ENCODE results near the gene MAGI2. TPM values are rescaled to one million over a fixed set of nuclear protein-coding genes. Genes with fewer than 3 reads are reported as not detected.

MAGI2 gene
- total RNA-seq, 1 donor = 0.42 TPM

DNA sequence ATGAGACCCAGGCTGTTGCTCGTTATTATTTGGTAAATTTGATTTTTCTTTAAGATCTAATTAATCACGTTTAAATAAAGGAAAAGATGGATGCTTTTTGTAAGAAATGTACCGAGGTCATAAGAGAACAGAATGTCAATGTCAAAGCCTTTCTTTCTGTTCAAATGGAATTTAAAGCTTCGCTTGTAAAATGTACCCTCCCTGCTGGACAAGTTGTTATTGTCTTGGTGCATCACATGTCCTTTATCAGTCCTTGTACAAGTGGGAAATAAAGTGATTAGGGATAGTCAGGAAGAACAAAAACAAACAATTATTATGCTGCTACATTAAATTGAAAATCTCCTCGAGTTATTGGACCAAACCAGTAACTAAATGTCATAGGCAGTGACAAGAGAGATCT is 1291.7 kb downstream of the MAGI2 start:
- H3K4me3 ChIP-seq (ENCODE audit: low read length) = no peak overlapping the region
- no peaks in the 10 kb centered on the region for H3K4me1 ChIP-seq (ENCODE audit: insufficient read depth, low read length)
- no peaks in the 10 kb centered on the region for H3K9me3 ChIP-seq (ENCODE audit: low read depth, low read length)
- H3K27me3 ChIP-seq (ENCODE audit: insufficient read depth, low read length) = no peaks in the 10 kb centered on the region

- Histone ChIP-seq H3K4me1 (ENCODE audit: insufficient read depth, low read length) (no peaks in the 10 kb centered on the region), H3K27me3 (ENCODE audit: insufficient read depth, low read length) (no peaks in the 10 kb centered on the region), H3K4me3 (ENCODE audit: low read length) (no peak overlapping the region), H3K9me3 (ENCODE audit: low read depth, low read length) (no peaks in the 10 kb centered on the region)
Measured at GRCh38 chr7:78159545-78159944, 1293.9 kb downstream of the MAGI2 start.

DNA sequence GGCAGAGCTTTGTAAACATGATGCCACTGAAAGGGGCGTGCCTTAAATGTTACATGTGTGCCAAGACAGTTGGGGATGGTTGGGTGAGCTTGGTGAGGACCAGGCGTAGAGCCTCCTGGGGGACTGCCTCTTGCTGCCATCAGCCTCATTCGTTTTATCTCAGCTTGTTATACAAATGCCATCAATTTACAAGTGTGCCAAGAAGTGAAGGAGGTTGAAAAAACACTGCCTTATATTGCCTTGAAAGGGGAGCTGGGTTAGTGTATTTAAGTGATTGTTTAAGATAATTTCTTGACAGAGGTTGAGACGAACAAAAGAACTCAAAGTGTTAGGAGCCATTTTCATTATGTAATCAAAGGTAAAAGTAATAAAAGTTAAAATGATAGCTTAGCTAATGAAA is 1300.2 kb downstream of the MAGI2 start:
- Histone ChIP-seq H3K27me3 (ENCODE audit: insufficient read depth, low read length) (no peaks in the 10 kb centered on the region), H3K4me1 (ENCODE audit: insufficient read depth, low read length) (no peaks in the 10 kb centered on the region), H3K9me3 (ENCODE audit: low read depth, low read length) (no peaks in the 10 kb centered on the region), H3K4me3 (ENCODE audit: low read length) (no peak overlapping the region)

DNA sequence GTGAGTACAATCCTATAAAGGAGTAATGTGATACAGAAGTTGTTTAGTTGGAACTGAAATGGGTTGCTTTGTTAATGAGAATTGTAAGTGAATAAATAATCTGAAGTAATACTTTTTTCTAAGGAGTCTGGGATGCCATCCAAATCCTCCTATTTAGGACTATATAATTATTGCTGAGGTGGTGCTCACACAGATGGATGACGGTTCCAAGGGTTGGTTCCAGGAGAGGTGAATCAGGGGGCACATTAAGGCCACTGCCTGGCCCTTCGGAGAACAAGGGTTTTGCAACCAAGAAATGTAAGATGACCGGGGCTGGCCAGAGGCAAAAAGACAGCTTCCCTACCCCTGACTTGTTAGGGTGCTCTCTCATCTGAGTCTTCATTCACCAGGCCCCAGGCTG is 1302.2 kb downstream of the MAGI2 start:
- H3K27me3 ChIP-seq (ENCODE audit: insufficient read depth, low read length) = no peaks in the 10 kb centered on the region
- H3K4me3 ChIP-seq (ENCODE audit: low read length) = no peak overlapping the region
- no peaks in the 10 kb centered on the region for H3K4me1 ChIP-seq (ENCODE audit: insufficient read depth, low read length)
- no peaks in the 10 kb centered on the region for H3K9me3 ChIP-seq (ENCODE audit: low read depth, low read length)

- Histone ChIP-seq H3K27me3 (ENCODE audit: insufficient read depth, low read length) (no peaks in the 10 kb centered on the region), H3K4me1 (ENCODE audit: insufficient read depth, low read length) (no peaks in the 10 kb centered on the region)
Measured at GRCh38 chr7:78149787-78150186, 1303.7 kb downstream of the MAGI2 start.

GRCh38 chr7:78148166-78148894 is 1305.1 kb downstream of the MAGI2 start:
- H3K4me3 ChIP-seq (ENCODE audit: low read length) = no peak overlapping the region
- no peaks in the 10 kb centered on the region for H3K27me3 ChIP-seq (ENCODE audit: insufficient read depth, low read length)
- H3K4me1 ChIP-seq (ENCODE audit: insufficient read depth, low read length) = no peaks in the 10 kb centered on the region
- H3K9me3 ChIP-seq (ENCODE audit: low read depth, low read length) = no peaks in the 10 kb centered on the region

More at GRCh38 chr7:78149787-78150186, 1303.7 kb downstream of the MAGI2 start:
- Histone ChIP-seq H3K9me3 (ENCODE audit: low read depth, low read length) (no peaks in the 10 kb centered on the region), H3K4me3 (ENCODE audit: low read length) (no peak overlapping the region)

GRCh38 chr7:78146546-78146945 is 1306.9 kb downstream of the MAGI2 start:
- Histone ChIP-seq H3K9me3 (ENCODE audit: low read depth, low read length) (no peaks in the 10 kb centered on the region), H3K27me3 (ENCODE audit: insufficient read depth, low read length) (no peaks in the 10 kb centered on the region), H3K4me3 (ENCODE audit: low read length) (no peak overlapping the region), H3K4me1 (ENCODE audit: insufficient read depth, low read length) (no peaks in the 10 kb centered on the region)

DNA sequence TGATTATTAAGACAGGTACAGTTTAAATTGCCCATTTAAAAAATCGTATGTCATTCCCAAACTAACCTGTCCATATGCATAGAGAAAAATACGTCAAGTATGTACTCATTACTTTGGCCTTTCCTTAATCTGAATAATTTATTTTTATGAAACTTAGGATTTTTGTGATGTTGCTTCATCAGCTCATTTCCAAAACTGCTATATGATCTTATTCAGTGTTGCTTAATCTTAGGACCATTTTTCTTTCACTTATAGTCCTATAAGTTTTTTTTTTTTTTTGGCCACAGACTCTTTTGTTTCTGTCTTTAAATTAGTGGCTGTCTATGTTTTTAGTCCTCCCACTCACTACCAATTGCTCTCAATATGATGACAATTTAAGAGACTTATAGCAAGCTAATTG is 1309.8 kb downstream of the MAGI2 start:
- H3K27me3 ChIP-seq (ENCODE audit: insufficient read depth, low read length) = no peaks in the 10 kb centered on the region
- H3K4me1 ChIP-seq (ENCODE audit: insufficient read depth, low read length) = no peaks in the 10 kb centered on the region
- no peaks in the 10 kb centered on the region for H3K9me3 ChIP-seq (ENCODE audit: low read depth, low read length)
- no peak overlapping the region for H3K4me3 ChIP-seq (ENCODE audit: low read length)

- H3K27me3 ChIP-seq (ENCODE audit: insufficient read depth, low read length) = no peaks in the 10 kb centered on the region
- no peak overlapping the region for H3K4me3 ChIP-seq (ENCODE audit: low read length)
Measured at GRCh38 chr7:78141522-78142281, 1311.8 kb downstream of the MAGI2 start.

DNA sequence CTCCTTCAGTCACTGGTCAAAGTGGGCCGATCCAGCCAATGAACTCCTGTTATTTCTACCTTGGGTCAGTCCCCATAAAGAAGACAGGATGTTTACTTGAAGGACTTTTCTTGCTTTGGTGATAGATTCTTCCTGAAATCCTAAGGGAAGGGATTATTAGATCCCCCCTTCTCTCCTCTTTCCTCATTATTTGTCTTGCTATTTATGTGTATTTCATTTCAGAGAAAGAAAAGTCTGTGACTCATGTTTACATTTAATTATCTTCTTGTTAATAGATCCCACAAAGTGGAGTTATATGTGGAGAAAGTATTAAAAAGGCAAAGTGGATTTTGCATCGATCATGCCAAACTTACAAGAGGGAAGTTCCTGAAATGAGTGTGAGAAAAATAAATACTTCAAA is 1313.4 kb downstream of the MAGI2 start:
- Histone ChIP-seq H3K4me1 (ENCODE audit: insufficient read depth, low read length) (no peaks in the 10 kb centered on the region), H3K27me3 (ENCODE audit: insufficient read depth, low read length) (no peaks in the 10 kb centered on the region), H3K9me3 (ENCODE audit: low read depth, low read length) (no peaks in the 10 kb centered on the region), H3K4me3 (ENCODE audit: low read length) (no peak overlapping the region)

More at GRCh38 chr7:78141522-78142281, 1311.8 kb downstream of the MAGI2 start:
- Histone ChIP-seq H3K9me3 (ENCODE audit: low read depth, low read length) (no peaks in the 10 kb centered on the region), H3K4me1 (ENCODE audit: insufficient read depth, low read length) (no peaks in the 10 kb centered on the region)

GRCh38 chr7:78139335-78139734 is 1314.1 kb downstream of the MAGI2 start:
- Histone ChIP-seq H3K4me1 (ENCODE audit: insufficient read depth, low read length) (no peaks in the 10 kb centered on the region), H3K27me3 (ENCODE audit: insufficient read depth, low read length) (no peaks in the 10 kb centered on the region), H3K9me3 (ENCODE audit: low read depth, low read length) (no peaks in the 10 kb centered on the region)

GRCh38 chr7:78134774-78135173 is 1318.7 kb downstream of the MAGI2 start:
- Histone ChIP-seq H3K4me1 (ENCODE audit: insufficient read depth, low read length) (no peaks in the 10 kb centered on the region), H3K27me3 (ENCODE audit: insufficient read depth, low read length) (no peaks in the 10 kb centered on the region)

More at GRCh38 chr7:78139335-78139734, 1314.1 kb downstream of the MAGI2 start:
- no peak overlapping the region for H3K4me3 ChIP-seq (ENCODE audit: low read length)

DNA sequence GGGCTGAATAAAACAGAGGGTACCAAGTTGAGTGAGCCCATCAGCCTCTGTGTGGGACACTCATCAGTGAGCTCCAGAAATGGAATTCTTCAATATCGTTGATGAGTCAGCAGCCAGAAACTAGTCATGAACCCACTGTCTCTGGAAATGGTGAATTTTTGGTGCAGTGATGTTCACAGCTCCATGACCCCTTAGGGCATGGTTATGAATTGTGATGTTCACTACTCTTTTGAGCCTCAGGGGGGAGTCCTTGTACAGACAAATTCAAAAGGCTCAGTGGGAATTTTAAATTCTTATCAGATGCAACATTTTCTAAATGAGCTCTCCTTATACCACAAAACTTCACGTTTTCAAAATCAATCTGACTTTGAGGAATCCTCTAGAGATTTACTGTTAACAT is 1319.2 kb downstream of the MAGI2 start:
- H3K9me3 ChIP-seq (ENCODE audit: low read depth, low read length) = no peaks in the 10 kb centered on the region
- no peaks in the 10 kb centered on the region for H3K27me3 ChIP-seq (ENCODE audit: insufficient read depth, low read length)

More at GRCh38 chr7:78134774-78135173, 1318.7 kb downstream of the MAGI2 start:
- no peaks in the 10 kb centered on the region for H3K9me3 ChIP-seq (ENCODE audit: low read depth, low read length)
- no peak overlapping the region for H3K4me3 ChIP-seq (ENCODE audit: low read length)

GRCh38 chr7:78130446-78131215 is 1322.8 kb downstream of the MAGI2 start:
- Histone ChIP-seq H3K4me1 (ENCODE audit: insufficient read depth, low read length) (no peaks in the 10 kb centered on the region), H3K27me3 (ENCODE audit: insufficient read depth, low read length) (no peaks in the 10 kb centered on the region), H3K9me3 (ENCODE audit: low read depth, low read length) (no peaks in the 10 kb centered on the region), H3K4me3 (ENCODE audit: low read length) (no peak overlapping the region)

More for the DNA sequence above, 1319.2 kb downstream of the MAGI2 start:
- H3K4me1 ChIP-seq (ENCODE audit: insufficient read depth, low read length) = no peaks in the 10 kb centered on the region
- no peak overlapping the region for H3K4me3 ChIP-seq (ENCODE audit: low read length)

GRCh38 chr7:78129865-78130264 is 1323.6 kb downstream of the MAGI2 start:
- Histone ChIP-seq H3K4me1 (ENCODE audit: insufficient read depth, low read length) (no peaks in the 10 kb centered on the region), H3K9me3 (ENCODE audit: low read depth, low read length) (no peaks in the 10 kb centered on the region), H3K27me3 (ENCODE audit: insufficient read depth, low read length) (no peaks in the 10 kb centered on the region), H3K4me3 (ENCODE audit: low read length) (no peak overlapping the region)
